Upper lobe of left lung (tissue), 4 donors: ENCODE results near the gene MBD3.

Experiments used
- CTCF ChIP-seq, 6 experiments: fragments of 450-650 bp in 4 of 6; fragments of 200-600 bp in 2 of 6; sonication (generic) in 2 of 6; IDR thresholded peaks; one replicate each; pipeline ENCODE4 v1.5.1; 2016 to 2019; ENCODE audit warnings: antibody characterized with exemption in 6 of 6
- POLR2A ChIP-seq, 4 donors: fragments of 450-650 bp; IDR thresholded peaks; one replicate each; pipeline ENCODE4 v1.5.1; 2016 to 2017; ENCODE audit warnings: antibody characterized with exemption in 4 of 4, mild to moderate bottlenecking in 2 of 4
- POLR2AphosphoS5 ChIP-seq, 2 donors: sonication (generic); formaldehyde crosslinking; IDR thresholded peaks; one replicate each; pipeline ENCODE4 v1.5.1; 2017; ENCODE audit warnings: antibody characterized with exemption in 2 of 2

- TF ChIP-seq CTCF (IDR thresholded peaks at IDR 0.05) (no peak), POLR2AphosphoS5 (IDR thresholded peaks at IDR 0.05) (no peak), POLR2A (IDR thresholded peaks at IDR 0.05) (no peak)
Measured at GRCh38 chr19:1636325-1637236, 43.9 kb upstream of the MBD3 start.
